Right renal pelvis (tissue), 4 donors: ENCODE measurements around the gene GPR137B. TPM values are rescaled to one million over a fixed set of nuclear protein-coding genes. Genes with fewer than 3 reads are reported as not detected.
"Not testable (repeated sequence)": the region's sequence is repeated elsewhere in the genome, so short reads cannot be mapped to it uniquely, and the experiment has no call there.

ENCODE experiments used
- DNase-seq, 4 donors: peaks; one replicate each; pipeline ENCODE4 v3.0.0-alpha.2; 2013; ENCODE audit warnings: low read depth in 4 of 4, low spot score in 3 of 4, missing footprints in 1 of 4
- polyA plus RNA-seq, 4 donors: library from polyadenylated mRNA; unstranded; fragments of 120-200 nt; gene quantifications; one replicate each; pipeline ENCODE4 v1.2.1, GENCODE V29; 2013; ENCODE audit not compliant: insufficient read length in 4 of 4

GPR137B gene
- polyA plus RNA-seq, 4 donors: 36.4 to 47.4 (median 40.7) TPM

DNA sequence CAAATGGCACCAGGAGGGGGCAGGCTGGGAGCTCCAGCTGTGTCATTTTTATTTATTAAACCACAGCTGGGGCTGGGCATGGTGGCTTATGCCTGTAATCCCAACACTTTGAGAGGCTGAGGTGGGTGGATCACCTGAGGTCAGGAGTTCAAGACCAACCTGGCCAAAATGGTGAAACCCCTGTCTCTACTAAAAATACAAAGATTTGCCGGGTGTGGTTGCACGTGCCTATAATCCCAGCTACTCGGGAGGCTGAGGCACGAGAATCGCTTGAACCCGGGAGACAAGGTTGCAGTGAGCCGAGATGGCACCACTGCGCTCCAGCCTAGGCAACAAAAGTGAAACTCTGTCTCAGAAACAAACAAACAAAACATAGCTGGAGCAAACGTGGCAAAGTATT is 15.7 kb downstream of the GPR137B start:
- DNase-seq: not testable (repeated sequence)

DNA sequence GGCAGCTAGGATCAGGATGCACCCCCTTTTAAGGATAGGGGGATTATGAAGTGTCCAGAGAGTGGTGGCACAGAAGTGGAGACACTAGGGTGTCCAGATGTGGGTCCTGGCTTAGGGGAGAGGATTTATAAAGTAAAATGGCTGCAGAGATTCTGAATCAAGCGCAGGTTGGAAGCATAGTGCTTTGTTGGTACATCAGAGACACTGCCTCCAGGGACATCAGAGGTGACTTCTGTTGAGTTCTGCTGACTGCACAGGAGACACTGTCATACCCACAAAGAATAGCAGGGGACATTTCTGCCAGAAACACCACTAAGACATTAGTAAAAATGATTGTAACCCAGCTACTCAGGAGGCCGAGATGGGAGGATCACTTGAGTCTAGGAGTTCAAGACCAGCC is 16.4 kb downstream of the GPR137B start:
- DNase-seq: no peak

DNA sequence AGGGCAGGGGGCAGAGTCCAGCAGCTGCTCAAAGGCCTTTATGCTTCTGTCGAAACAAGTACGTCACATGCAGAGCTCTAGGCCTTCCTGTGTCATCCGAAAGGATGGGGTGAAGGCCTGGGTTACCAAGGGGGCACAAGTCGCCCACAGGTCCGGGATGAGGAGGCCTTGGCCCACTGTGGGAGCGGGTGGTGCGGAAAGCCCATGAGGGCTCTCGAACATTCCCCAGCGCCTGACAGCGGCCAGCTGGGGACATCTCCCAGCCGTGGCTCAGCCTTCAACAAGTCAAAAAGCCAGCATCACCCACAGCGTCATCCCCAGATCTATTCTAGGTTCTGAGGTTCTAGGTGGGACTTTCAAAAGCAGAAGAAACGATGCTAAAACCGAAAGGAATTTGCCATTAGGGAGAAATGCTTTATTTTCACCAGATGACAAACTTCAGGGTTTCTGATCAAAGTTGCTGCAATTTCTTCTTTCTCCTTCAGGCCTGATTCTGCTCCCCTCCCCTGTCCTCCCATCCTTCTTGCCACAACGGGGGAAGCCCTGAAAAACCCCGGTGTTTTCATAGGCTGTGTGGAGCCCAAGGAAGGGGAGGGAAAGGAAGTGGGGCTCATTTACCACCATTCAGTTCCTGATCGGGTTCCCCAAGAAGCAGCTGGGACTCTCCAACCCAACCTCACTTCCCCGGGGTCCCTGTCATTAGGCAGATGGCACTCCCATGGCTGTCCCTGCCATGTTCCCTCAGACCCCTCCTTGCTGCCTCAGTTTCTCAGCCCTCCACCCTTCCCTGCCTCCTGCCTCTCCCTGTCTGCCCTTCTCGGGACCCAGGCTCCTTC is 17.6 kb downstream of the GPR137B start:
- DNase-seq: peak in 1 of 4 donors; percentile 67

DNA sequence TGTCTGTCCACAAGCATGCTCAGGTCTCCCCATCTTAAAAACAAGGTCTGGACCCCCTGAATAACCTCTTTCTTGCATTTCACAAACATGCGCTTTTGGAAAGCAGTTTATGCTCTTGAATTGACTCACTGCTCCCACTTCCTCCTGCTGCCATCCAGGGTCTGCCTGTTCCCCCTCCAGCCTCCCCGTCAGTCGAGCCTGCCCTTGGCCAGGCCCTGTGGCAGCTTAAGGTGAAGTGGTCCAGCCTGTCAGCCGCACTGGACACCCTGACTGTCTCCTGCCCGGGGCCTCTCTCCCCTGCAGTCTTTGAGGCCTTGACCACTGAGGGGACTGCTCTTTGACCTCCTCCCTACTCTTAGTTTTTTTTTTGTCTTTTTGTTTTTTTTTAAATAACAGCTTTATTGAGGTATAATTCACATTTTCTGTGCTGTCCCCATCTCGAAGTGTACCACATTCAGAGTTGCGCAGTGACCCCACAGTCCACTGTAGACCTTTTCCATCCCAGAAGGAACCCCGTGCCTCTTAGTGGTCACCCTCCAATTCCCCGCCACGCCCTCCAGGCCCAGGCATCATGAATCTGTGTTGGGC is 18.3 kb downstream of the GPR137B start:
- DNase-seq: no peak

DNA sequence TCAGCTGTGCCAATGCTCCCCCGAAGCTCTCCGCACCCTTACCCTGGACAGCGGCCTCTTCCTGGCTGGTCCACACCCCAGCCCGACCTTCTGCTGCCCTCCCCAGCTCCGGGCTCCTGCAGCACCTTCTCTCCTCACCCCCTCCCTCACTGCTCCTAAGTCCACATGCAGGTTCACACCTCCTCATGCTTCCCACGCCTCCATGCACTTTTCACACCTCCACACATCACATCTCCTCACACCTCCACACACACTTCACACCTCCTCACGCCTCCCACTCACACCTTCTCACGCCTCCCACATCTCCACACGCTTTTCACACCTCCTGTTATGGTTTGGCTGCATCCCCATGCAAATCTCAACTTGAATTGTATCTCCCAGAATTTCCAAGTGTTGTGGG is 18.9 kb downstream of the GPR137B start:
- no peak for DNase-seq

DNA sequence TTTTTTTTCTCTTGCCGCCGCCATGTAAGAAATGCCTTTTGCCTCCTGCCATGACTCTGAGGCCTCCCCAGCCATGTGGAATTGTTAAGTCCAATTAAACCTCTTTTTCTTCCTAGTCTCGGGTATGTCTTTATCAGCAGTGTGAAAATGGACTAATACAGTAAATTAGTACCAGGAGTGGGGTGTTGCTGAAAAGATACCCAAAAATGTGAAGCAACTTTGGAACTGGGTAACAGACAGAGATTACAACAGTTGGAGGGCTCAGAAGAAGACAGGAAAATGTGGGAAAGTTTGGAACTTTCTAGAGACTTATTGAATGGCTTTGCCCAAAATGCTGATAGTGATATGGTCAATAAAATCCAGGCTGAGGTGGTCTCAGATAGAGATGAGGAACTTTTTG is 19.4 kb downstream of the GPR137B start:
- not testable (repeated sequence) for DNase-seq

DNA sequence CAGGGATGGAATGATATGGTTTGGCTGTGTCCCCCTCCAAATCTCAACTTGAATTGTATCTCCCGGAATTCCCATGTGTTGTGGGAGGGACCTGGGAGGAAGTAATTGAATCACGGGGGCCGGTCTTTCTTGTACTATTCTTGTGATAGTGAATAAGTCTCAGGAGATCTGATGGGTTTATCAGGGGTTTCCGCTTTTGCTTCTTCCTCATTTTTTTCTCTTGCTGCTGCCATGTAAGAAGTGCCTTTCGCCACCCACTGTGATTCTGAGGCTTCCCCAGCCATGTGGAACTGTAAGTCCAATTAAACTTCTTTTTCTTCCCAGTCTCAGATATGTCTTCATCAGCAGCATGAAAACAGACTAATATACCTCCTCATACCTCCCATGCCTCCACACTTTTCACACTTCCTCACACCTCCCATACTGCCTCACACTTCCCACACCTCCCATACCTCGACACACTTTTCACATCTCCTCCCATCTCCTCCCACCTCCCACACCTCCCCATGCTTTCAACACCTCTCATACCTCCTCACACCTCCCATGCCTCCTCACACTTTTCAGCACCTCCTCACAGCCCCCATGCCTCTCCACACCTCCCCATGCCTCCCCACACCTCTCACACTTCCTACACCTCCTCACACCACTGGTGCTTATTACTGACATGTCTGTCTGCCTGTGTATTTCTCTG is 21.3 kb downstream of the GPR137B start:
- DNase-seq: no peak

DNA sequence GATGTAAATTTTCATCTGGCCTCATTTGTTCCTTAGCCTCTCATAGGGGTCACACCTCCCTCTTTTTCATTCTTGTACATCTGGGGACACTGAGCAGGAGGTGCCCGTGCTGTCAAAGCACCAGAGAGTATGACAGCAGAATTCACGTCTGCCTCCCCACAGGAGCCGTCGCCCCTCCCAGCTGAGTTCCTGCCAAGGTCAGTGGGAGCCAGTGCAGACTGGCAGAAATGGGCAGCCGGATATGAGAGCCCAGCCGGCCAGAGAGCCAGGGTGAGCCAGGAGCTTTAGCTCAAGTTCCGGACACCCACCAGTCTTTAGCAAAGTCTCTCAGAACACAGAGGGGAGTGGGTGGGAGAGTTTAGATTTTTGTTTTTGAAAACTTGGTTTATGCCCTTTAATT is 21.9 kb downstream of the GPR137B start:
- no peak for DNase-seq

DNA sequence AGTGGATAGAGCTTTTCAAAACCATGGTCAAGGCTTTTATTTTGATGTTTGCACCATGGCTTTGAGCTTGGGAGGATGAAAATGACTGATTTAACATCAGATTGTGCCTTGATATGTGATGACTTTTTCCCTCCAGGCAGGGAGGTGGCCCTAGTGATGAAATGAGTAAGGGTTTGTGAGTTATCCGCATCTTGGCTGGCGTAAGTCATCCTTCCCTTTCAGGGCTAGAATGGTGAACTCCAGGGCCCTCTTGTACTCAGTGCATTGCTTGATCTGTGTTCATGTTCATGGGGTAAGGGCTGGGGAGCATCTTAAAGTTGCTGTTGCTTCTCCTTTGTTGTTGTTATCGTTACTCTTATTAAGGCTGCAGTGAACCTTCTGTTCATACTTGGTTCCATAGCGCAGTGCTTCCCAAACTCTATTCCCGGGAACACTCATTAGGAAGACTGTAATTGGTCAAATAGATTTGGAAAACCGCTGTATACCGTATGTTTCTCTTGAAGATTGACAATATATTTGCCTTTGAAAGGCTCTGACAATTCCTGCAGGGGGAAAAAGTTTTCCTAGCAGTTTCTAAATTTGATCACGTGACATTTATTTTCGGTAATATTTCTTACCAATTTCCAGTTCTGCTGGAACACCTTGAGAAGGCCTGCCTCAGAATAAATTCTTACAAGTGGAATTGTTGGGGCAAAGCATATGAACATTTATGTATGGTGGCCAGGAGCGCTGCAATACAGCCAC is 23.1 kb downstream of the GPR137B start:
- no peak for DNase-seq

DNA sequence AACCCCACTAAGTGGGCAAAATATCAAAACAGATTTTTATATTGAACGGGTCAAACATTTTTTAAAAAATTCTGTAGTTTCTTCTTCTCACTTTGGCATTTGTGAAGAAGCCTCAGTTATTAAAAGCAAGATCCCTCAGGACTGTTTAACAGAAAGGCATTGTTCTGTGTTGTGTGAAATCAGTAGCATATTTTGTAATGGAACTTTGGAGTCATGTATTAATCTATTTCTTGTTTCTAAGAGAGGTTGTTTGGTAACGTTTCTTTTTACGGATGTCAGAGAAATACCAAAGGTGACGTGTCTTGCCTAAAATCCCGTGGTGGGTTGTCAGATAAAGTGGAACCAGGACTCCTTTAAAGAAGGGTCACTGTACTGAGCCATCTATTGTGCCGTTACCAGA is 23.7 kb downstream of the GPR137B start:
- no peak for DNase-seq

DNA sequence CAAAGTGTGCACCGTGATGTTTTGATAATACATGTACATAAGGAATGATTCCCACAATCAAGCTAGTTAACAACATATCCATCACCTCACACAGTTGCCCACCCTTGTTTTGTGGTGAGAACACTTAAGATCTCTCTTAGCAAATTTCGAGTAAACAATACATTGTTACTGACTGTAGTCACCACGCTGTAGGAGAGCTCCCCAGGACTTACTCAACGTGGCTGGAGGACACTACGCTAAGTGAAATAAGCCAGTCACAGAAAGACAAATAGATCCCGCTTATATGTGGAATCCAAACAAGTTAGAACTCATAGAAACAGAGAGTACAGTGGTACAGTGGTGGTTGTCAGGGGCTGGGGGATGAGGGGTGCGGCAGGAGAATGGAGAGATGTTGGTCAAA is 24.8 kb downstream of the GPR137B start:
- DNase-seq: no peak

DNA sequence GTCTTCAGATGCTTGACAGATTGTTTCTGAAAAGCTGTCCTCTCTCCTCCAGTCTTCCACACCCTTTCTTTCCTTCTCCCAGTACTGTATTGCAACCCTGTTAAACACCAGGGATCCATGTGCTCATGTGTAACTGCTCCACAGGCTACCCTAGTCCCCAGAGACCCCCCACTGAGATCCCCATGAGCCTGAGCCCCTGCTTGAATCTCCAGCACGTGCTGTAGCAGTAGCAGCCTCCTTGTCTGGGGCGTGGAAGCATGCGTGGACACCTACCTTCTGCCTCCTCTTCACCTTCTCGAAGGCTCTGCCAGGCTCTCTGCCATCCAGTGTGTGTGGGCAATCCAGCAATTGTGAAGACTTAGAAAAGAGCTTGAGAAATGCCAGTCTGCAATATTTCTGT is 25.2 kb downstream of the GPR137B start:
- DNase-seq: no peak

DNA sequence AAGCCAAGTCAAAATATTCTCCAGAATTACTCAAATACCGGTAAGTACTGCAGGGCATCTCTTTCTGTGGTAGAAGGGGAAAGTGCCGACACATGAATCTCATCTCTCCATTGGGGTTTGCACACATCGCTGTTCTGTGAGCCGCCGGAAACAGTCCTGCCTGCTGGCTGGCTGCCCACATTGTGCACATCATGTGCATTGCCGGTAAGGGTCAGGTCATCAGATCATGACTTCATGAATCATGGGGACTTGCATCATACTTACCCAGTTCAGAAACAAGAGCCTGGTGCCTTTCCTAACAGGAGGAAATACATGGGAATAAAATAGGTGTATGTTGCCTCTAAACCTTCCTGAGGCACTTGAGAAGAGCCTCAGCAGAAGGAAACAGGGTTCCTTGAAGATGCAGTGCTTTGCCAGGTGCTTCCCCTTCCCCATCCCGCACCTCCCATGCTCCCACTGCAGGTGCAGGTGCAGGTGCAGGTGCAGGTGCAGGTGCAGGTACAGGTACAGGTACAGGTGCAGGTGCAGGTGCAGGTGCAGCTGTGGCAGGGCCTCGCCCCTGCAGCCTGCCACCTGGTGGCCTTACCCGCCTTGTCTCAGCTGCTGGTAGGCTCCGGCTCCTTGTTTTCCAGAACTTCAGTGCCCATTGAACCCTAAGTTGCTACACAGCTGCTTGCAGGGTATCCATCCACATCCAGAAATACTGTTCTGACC is 26.5 kb downstream of the GPR137B start:
- DNase-seq: no peak

DNA sequence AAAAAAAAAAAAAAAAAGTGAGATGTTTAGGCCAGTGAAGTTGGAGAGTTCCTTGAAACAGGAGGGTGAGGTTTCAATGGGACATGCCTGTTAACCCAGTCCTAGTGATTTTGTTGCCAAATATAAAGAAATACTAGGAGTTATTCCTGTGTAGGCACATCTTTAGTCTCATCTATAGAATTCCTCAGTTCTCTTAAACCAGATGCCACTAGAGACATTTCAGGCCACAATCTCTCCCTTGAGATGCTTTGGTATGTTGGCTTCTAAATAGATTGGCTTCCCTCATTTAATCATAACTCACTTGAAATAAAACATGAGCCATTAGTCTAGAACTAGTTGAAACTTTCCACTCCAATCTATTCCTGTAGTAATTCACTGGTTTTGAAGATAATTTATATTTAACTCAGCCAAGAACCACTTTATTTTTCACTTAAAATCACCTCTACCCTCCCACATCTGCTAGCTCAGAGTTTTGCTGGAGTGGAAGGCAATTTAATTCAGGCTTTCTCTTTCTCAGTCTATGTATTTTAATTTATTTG is 29.8 kb downstream of the GPR137B start:
- DNase-seq: no peak

DNA sequence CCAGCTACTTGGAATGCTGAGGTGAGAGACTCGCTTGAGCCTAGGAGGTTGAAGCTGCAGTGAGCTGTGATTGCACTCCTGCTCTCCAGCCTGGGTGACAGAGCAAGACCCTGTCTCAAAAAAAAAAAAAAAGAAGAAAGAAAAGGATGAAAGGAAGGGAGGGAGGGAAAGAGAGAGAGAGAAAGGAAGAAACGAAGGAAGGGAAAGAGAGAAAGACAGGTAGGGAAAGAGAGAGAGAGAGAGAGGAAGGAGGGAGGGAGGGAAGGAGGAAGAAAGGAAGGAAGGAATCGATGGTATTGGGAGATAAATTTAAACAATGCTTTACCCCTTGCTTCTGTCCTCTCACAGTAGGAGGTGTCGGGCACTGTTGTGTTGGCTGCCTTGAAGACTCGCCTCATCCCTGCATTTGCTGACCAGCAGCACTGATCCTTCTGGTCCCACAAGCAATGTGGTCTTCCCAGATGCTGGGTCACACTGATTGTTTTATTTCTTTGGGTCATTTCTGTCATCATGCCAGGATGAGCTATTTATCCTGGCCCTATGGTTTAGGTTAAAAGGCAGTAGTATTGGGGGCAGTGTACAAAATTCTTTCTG is 30.9 kb downstream of the GPR137B start:
- DNase-seq: no peak

DNA sequence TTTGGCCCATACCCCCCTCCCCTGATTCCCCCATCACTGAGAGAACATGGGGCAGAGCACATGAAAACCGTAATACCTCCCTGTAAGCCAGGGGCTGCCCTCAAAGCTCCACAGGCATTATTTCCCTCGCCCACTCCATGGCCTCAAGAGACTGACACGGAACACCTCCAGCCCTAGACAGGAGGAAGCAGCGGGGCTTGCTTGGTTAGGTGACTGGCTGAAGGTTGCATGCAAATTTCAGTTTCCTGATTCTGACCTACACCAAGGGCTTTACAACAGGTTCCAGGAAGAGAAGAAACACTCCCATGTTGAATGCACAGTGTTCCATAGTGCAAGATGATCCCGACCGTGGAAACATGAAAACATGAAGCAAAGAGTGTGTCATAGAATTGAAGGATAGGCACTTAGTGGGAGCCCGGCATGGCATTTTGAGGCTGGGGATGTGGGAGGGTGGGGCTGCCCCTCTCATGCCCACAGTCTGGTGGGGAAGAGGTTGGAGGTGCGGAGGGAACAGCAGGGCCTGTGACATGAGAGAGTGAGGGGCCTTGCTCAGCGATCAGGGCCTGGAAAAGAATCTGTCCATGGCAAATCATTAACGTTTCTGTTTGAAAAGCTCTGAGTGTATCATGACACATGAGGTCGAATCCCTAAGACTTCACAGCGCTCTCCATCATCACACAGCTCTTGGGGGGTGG is 33.5 kb downstream of the GPR137B start:
- DNase-seq: no peak

DNA sequence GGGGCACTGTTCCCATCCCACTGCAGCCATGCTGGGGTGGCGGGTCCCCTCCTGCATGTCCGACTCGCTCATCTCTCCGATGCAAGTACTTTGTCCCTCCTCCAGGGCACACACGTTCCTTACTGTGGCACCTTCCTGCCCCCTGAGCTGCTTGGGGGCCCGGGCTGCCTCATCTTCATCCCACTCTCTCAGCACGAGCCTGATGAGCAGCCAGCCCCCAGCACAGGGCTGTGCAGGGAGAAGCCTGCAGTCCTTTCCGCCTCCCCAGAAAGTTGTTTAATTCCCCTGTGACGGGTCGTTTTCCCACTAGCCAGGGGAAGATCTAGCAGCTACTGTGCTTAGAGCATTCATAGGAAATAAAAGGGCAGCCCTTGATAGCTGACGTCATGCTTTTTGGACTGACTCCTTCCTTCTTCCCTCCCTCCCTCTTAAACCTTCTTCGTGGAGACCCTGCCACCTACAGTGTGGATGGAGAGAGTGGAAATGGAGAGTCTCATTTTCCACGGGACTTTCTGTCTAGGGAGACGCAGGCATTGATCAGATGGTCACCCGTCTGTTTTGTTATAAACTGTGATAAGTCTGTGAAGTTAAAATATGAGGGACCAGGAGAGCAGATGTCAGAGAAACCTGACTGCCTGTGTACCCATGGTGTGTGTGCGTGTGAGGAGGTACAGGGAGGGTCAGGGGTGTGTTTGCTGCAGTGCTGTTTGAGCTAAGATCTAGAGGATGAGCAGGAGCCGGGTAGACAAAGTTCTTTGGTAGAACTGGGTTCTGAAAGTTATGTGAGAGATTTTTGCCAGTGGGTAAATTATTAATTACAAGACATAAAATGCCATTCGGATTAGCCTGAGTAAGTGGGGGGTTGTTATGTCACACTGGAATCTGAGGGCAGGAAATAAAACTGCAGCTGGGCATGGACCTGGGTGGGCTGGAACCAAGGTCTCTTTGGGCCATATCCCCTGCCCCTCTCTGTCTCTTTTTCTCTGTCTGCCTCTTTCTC is 34.3 kb downstream of the GPR137B start:
- DNase-seq: no peak

DNA sequence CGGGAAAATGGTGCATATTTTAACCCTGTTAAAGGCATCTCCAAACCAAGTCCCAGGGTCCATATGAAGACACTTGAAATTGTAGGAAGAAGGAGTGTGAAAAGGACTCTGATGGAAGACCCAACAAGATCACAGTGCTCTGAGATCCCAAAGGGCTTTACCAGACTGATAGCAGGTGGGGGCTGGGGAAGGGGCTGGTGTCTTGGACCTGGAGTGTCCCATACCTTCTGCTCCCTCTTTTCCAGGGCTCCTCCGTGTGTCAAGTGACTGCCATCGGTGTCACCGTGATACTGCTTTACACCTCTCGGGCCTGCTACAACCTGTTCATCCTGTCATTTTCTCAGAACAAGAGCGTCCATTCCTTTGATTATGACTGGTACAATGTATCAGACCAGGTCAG is 37.3 kb downstream of the GPR137B start:
- DNase-seq: no peak
